WERI-Rb-1 (cell line): ENCODE data around the gene CRYBG2.

Experiments used
- DNase-seq: peaks from one replicate; pipeline ENCODE4 v3.0.0-alpha.2; 2020
- H3K27ac ChIP-seq: fragments of 250-450 bp; sonication (Bioruptor Pico); 2 replicates; pipeline ENCODE4 v1.5.1; 2020; ENCODE audit warnings: mild to moderate bottlenecking, moderate library complexity
- H3K27me3 ChIP-seq: fragments of 250-450 bp; sonication (Bioruptor Pico); 2 replicates; pipeline ENCODE4 v1.5.1; 2021; ENCODE audit warnings: mild to moderate bottlenecking, low read depth, moderate library complexity; ENCODE audit not compliant: insufficient read depth, severe bottlenecking
- H3K36me3 ChIP-seq: fragments of 250-450 bp; sonication (Bioruptor Pico); 2 replicates; pipeline ENCODE4 v1.5.1; 2020; ENCODE audit warnings: mild to moderate bottlenecking, moderate library complexity
- H3K4me3 ChIP-seq: 2 replicates; pipeline ENCODE4 v1.5.1; 2011; ENCODE audit warnings: low read depth, mild to moderate bottlenecking, control low read depth, low read length
- H3K9me3 ChIP-seq: fragments of 250-450 bp; sonication (Bioruptor Pico); 2 replicates; pipeline ENCODE4 v1.5.1; 2021; ENCODE audit warnings: mild to moderate bottlenecking, moderate library complexity; ENCODE audit not compliant: severe bottlenecking
- CTCF ChIP-seq: IDR thresholded peaks from 2 replicates; pipeline ENCODE4 v1.5.1; 2011; ENCODE audit warnings: low read depth, mild to moderate bottlenecking, control low read depth, inconsistent platforms, low read length

The CRYBG2 gene

GRCh38 chr1:26284597-26285347, 69.2 kb downstream of the CRYBG2 start:
- Histone ChIP-seq H3K4me3 (no peak overlapping the region), H3K27ac (peak overlapping the region; percentile 47), H3K36me3 (peaks cover 13% of the 10 kb centered on the region), H3K27me3 (no peaks in the 10 kb centered on the region), H3K9me3 (no peaks in the 10 kb centered on the region)
- peak; percentile 96 for TF ChIP-seq CTCF
- DNase-seq, result peak; percentile 77

- DNase-seq, result no peak
- H3K27me3 ChIP-seq, result no peaks in the 10 kb centered on the region
- no peaks in the 10 kb centered on the region for H3K9me3 ChIP-seq
- TF ChIP-seq CTCF, result no peak
- H3K27ac ChIP-seq, result no peak overlapping the region
- no peak overlapping the region for H3K4me3 ChIP-seq
- peaks cover 13% of the 10 kb centered on the region for H3K36me3 ChIP-seq
Measured at GRCh38 chr1:26283871-26284596, 69.9 kb downstream of the CRYBG2 start.

- Histone ChIP-seq H3K9me3 (no peaks in the 10 kb centered on the region), H3K36me3 (peaks cover 17% of the 10 kb centered on the region), H3K27me3 (no peaks in the 10 kb centered on the region), H3K4me3 (no peak overlapping the region), H3K27ac (no peak overlapping the region)
- no peak for DNase-seq
- no peak for TF ChIP-seq CTCF
Measured at GRCh38 chr1:26283279-26283853, 70.6 kb downstream of the CRYBG2 start.

GRCh38 chr1:26282401-26282918, 71.5 kb downstream of the CRYBG2 start:
- Histone ChIP-seq H3K27ac (no peak overlapping the region), H3K4me3 (no peak overlapping the region), H3K36me3 (peaks cover 27% of the 10 kb centered on the region), H3K27me3 (no peaks in the 10 kb centered on the region), H3K9me3 (no peaks in the 10 kb centered on the region)
- no peak for TF ChIP-seq CTCF
- no peak for DNase-seq

- no peak overlapping the region for H3K27ac ChIP-seq
- no peaks in the 10 kb centered on the region for H3K9me3 ChIP-seq
- H3K36me3 ChIP-seq, result peaks cover 31% of the 10 kb centered on the region
- no peaks in the 10 kb centered on the region for H3K27me3 ChIP-seq
- no peak for TF ChIP-seq CTCF
- H3K4me3 ChIP-seq, result no peak overlapping the region
- no peak for DNase-seq
Measured at GRCh38 chr1:26281971-26282370, 72.0 kb downstream of the CRYBG2 start.
